ENCODE measurements around the gene SLC35E1.

SLC35E1 gene

DNA sequence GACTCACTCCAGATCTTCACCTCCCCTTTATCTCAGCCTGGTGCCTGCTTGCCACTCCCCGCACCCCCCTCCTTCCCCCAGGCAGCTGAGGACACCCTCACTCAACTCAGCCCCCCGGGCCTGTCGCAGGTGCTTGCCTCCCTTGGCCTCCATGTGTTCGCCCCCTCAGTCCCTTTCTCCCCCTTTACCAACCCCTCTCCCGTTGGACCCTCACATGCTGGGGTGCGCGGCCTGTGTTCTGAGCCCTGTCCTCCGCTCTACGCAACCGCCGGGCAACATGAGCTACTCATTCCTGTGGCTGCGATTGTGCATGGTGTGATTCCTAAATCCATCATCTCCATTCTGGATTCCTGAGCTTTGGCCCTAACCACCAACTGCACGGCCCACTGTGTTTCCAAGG lies 35.1 kb downstream of the SLC35E1 start:
- Histone ChIP-seq H3K9ac (no peak overlapping the region), H3K4me1 (ENCODE audit: low read depth, poor library complexity, severe bottlenecking) (peaks cover 8% of the 10 kb centered on the region), H3K27ac (no peak overlapping the region), H4K20me1 (ENCODE audit: insufficient read depth) (0 out of 2 replicates have a peak, but pooled peaks cover 7% of the 10 kb centered on the region), H3K4me3 (IDR thresholded peaks at IDR 0.05; ENCODE audit: insufficient read depth, low read depth, low read length) (no peak overlapping the region), H2AFZ (ENCODE audit: low read depth) (no peak overlapping the region), H3K36me3 (ENCODE audit: insufficient read depth) (peaks cover 11% of the 10 kb centered on the region; the same call in 1 of the 2 replicates), H3K79me2 (ENCODE audit: insufficient read depth, low read depth) (peaks cover 63% of the 10 kb centered on the region), H3K4me2 (no peak overlapping the region), H3K27me3 (ENCODE audit: insufficient read depth, low read depth) (no peaks in the 10 kb centered on the region)
- TF ChIP-seq, protein P1, sequence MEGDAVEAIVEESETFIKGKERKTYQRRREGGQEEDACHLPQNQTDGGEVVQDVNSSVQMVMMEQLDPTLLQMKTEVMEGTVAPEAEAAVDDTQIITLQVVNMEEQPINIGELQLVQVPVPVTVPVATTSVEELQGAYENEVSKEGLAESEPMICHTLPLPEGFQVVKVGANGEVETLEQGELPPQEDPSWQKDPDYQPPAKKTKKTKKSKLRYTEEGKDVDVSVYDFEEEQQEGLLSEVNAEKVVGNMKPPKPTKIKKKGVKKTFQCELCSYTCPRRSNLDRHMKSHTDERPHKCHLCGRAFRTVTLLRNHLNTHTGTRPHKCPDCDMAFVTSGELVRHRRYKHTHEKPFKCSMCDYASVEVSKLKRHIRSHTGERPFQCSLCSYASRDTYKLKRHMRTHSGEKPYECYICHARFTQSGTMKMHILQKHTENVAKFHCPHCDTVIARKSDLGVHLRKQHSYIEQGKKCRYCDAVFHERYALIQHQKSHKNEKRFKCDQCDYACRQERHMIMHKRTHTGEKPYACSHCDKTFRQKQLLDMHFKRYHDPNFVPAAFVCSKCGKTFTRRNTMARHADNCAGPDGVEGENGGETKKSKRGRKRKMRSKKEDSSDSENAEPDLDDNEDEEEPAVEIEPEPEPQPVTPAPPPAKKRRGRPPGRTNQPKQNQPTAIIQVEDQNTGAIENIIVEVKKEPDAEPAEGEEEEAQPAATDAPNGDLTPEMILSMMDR (conservative IDR thresholded peaks at IDR 0.05; ENCODE audit: low read depth, low read length): no peak

- no peak overlapping the region for H3K4me3 ChIP-seq (IDR thresholded peaks at IDR 0.05; ENCODE audit: insufficient read depth, low read depth, low read length)
- peaks cover 6% of the 10 kb centered on the region for H3K4me1 ChIP-seq (ENCODE audit: low read depth, poor library complexity, severe bottlenecking)
- no peak overlapping the region for H3K4me2 ChIP-seq
- H2AFZ ChIP-seq (ENCODE audit: low read depth): no peak overlapping the region
- TF ChIP-seq, protein P1 (conservative IDR thresholded peaks at IDR 0.05; ENCODE audit: low read depth, low read length): no peak
- peaks cover 53% of the 10 kb centered on the region for H3K79me2 ChIP-seq (ENCODE audit: insufficient read depth, low read depth)
- no peak overlapping the region for H3K27ac ChIP-seq
- H3K27me3 ChIP-seq (ENCODE audit: insufficient read depth, low read depth): no peaks in the 10 kb centered on the region
- H3K36me3 ChIP-seq (ENCODE audit: insufficient read depth): peaks cover 11% of the 10 kb centered on the region; the same call in 1 of the 2 replicates
- H3K9ac ChIP-seq: no peak overlapping the region
- 0 out of 2 replicates have a peak, but pooled peaks cover 7% of the 10 kb centered on the region for H4K20me1 ChIP-seq (ENCODE audit: insufficient read depth)
Measured at GRCh38 chr19:16536130-16536529, 36.1 kb downstream of the SLC35E1 start.

- Histone ChIP-seq H4K20me1 (ENCODE audit: insufficient read depth) (0 out of 2 replicates have a peak, but pooled peaks cover 7% of the 10 kb centered on the region), H3K9ac (no peak overlapping the region), H3K36me3 (ENCODE audit: insufficient read depth) (peaks cover 11% of the 10 kb centered on the region; the same call in 1 of the 2 replicates), H3K4me2 (no peak overlapping the region), H3K27ac (no peak overlapping the region), H3K4me1 (ENCODE audit: low read depth, poor library complexity, severe bottlenecking) (no peaks in the 10 kb centered on the region), H3K79me2 (ENCODE audit: insufficient read depth, low read depth) (peaks cover 46% of the 10 kb centered on the region), H3K4me3 (IDR thresholded peaks at IDR 0.05; ENCODE audit: insufficient read depth, low read depth, low read length) (no peak overlapping the region), H3K27me3 (ENCODE audit: insufficient read depth, low read depth) (no peaks in the 10 kb centered on the region), H2AFZ (ENCODE audit: low read depth) (no peak overlapping the region)
- TF ChIP-seq, protein P1 (conservative IDR thresholded peaks at IDR 0.05; ENCODE audit: low read depth, low read length): no peak
Measured at GRCh38 chr19:16535381-16535780, 36.8 kb downstream of the SLC35E1 start.

DNA sequence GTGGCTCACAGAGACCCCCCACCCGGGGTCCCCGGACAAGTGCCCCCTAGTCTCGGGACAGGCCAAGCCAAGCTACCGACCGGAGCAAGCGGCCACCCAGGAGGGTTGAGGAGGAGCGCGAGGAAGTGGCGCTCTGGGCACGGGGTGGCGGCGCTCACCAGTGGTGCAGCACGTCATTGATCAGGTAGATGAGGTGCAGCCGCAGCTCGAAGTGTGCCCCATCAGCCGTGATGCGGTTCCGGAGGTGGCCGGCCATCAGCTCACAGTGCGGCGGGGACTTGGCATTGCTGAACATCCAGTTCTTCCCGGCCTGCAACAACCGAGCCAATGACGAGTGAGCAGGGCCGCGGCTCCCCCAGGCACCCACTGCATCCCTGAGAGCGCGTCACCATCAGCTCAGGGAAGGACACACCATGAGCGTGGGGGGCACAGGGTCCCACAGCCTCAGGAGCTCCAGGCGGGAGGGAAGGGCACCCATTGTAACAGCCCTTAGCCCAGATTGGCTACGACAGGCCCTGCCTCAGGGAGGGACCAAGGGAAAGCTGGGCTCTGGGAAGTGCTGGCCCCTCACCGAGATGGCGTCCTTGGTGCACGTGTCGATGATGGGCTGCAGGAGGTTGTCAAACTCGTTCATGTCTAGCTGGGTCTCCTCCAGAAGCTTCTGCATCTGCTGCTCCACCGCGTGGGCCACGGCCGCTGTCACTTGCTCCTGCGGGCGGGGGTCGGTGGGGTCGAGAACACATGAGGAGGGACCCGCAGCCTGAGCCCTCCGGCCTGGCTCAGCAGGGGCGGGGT lies 39.6 kb downstream of the SLC35E1 start:
- TF ChIP-seq, protein P1 (conservative IDR thresholded peaks at IDR 0.05; ENCODE audit: low read depth, low read length): no peak
- no peak overlapping the region for H2AFZ ChIP-seq (ENCODE audit: low read depth)
- no peak overlapping the region for H3K27ac ChIP-seq
- peaks cover 18% of the 10 kb centered on the region; the same call in 1 of the 2 replicates for H3K79me2 ChIP-seq (ENCODE audit: insufficient read depth, low read depth)
- no peak overlapping the region for H3K4me3 ChIP-seq (IDR thresholded peaks at IDR 0.05; ENCODE audit: insufficient read depth, low read depth, low read length)
- no peaks in the 10 kb centered on the region for H3K4me1 ChIP-seq (ENCODE audit: low read depth, poor library complexity, severe bottlenecking)
- H3K9ac ChIP-seq: no peak overlapping the region
- peaks cover 5% of the 10 kb centered on the region; the same call in 1 of the 2 replicates for H3K36me3 ChIP-seq (ENCODE audit: insufficient read depth)
- no peak overlapping the region for H3K4me2 ChIP-seq
- H4K20me1 ChIP-seq (ENCODE audit: insufficient read depth): 0 out of 2 replicates have a peak, but pooled peaks cover 7% of the 10 kb centered on the region
- H3K27me3 ChIP-seq (ENCODE audit: insufficient read depth, low read depth): no peaks in the 10 kb centered on the region
